Measurements from ENCODE around the gene SENP6. TPM values are rescaled to one million over a fixed set of nuclear protein-coding genes. Genes with fewer than 3 reads are reported as not detected.

Gene SENP6
- total RNA-seq: 118 and 125 TPM in 2 replicates

DNA sequence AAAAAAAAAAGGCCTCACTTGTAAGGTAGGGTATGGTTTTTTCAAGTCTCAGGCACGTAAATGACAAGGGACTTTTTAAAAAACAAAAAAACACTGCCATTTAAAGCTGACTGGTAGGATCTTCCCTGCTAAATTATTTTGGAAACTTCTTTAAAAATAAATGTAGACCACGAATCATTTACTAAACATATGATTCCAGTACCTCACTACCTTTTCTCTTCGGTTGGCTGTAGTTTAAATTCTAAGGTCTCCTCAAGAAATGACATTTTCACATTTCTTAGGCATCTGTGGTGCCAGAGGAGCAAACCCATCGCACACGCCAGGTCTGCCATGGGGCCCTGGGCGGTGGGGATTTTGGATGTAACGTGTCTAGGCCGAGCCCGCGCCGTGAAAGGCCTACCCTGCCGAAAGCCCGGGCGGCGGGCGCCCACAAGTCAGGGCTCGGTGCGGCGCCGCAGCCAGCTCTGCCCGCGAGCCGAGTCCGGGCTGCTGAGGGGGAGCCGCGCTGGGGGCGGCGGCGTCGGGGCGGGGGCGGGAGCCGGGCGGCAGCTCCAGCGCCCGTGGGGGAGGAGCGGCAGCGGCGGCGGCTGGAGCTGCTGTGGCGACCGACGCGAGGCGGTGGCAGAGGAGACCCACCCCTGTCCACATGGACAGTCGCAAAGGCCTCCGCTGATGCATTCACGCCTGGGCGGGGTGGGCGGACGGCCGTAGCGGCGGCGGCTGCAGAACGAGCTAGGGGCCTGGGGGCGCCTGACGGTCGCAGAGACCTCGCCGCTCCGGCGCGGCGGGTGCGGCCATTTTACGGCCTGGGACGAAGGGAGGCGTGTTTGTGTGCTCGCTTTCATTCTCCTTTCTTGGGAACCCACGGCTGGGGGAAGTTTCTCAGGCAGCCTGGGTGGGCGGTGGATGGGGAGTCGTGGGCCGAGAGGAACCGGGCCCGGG is at the start of gene SENP6:
SENP6 (plus strand) TSS at position 577 of the 942 bp plus-strand sequence. CDS start 645 bp downstream, outside the sequence.

GRCh38 chr6:75748743-75749538 is 147.3 kb downstream of the SENP6 start, which contains the start of gene MYO6:
Gene MYO6 (plus strand): TSS chr6:75749239. CDS start chr6:75817548, 68,309 bp downstream.

Small RNA genes lying within 50 kb of the gene (small RNA-seq; reads per million reads assigned to genes)
- gene RNU6-1016P (not detected), gene RNU6-1338P (not detected), gene RNU6-155P (not detected)

Other genes with a start within 250 kb of the SENP6 start
- 0.97 and 2.0 TPM in 2 replicates for gene FILIP1, start 108.1 kb upstream of the SENP6 start, total RNA-seq
- 19.5 and 19.9 TPM in 2 replicates for gene MYO6, start 147.4 kb downstream of the SENP6 start, total RNA-seq